CD4-positive, CD25-positive, alpha-beta regulatory T cell (primary cell): ENCODE data around the gene MGAT5. TPM values are rescaled to one million over a fixed set of nuclear protein-coding genes. Genes with fewer than 3 reads are reported as not detected.

ENCODE experiments used
- ATAC-seq, 2 donors: fragments of 150-1000 bp; cut with Tn5 transposase; one replicate each; pipeline ENCODE4 v1.10.0; 2021; ENCODE audit warnings: low read depth in 2 of 2, moderate number of reproducible peaks in 2 of 2, moderate library complexity in 1 of 2
- DNase-seq, 3 donors: peaks; one replicate each; pipeline versions ENCODE4 v3.0.0 to v3.0.0-alpha.2; 2012 to 2022; ENCODE audit warnings: mixed read lengths in 1 of 3
- H3K27ac ChIP-seq: one replicate; pipeline ENCODE4 v1.7.0; 2013; ENCODE audit warnings: mild to moderate bottlenecking, low read length; ENCODE audit not compliant: insufficient read depth, poor library complexity, severe bottlenecking
- H3K27me3 ChIP-seq: one replicate; pipeline ENCODE4 v1.7.0; 2013; ENCODE audit warnings: low read length; ENCODE audit not compliant: control insufficient read depth, insufficient read depth
- H3K36me3 ChIP-seq: one replicate; pipeline ENCODE4 v1.7.0; 2013; ENCODE audit warnings: mild to moderate bottlenecking, low read length, moderate library complexity; ENCODE audit not compliant: control insufficient read depth, insufficient read depth
- H3K4me1 ChIP-seq: 2 replicates; pipeline ENCODE4 v1.7.0; 2013; ENCODE audit warnings: mild to moderate bottlenecking, low read length; ENCODE audit not compliant: insufficient read depth, control insufficient read depth, poor library complexity, severe bottlenecking
- H3K4me3 ChIP-seq: one replicate; pipeline ENCODE4 v1.7.0; 2013; ENCODE audit warnings: low read depth, mild to moderate bottlenecking, low read length, moderate library complexity
- H3K9me3 ChIP-seq, 2 experiments: 1 replicate in 1 of 2; 2 replicates in 1 of 2; pipeline ENCODE4 v1.7.0; 2013; ENCODE audit warnings: low read length in 2 of 2, mild to moderate bottlenecking in 1 of 2, moderate library complexity in 1 of 2; ENCODE audit not compliant: control insufficient read depth in 2 of 2
- H3K27ac Mint-ChIP-seq, 3 donors: one replicate each; pipeline ENCODE4 v1.8.0; 2020 to 2022; ENCODE audit warnings: mild to moderate bottlenecking in 3 of 3, mixed read lengths in 3 of 3, moderate library complexity in 2 of 3
- H3K27me3 Mint-ChIP-seq: one replicate; pipeline ENCODE4 v1.8.0; 2022; ENCODE audit warnings: mild to moderate bottlenecking, mixed read lengths
- H3K36me3 Mint-ChIP-seq: one replicate; pipeline ENCODE4 v1.8.0; 2020; ENCODE audit warnings: mixed read lengths
- H3K4me1 Mint-ChIP-seq, 4 donors: one replicate each; pipeline ENCODE4 v1.8.0; 2020 to 2022; ENCODE audit warnings: mixed read lengths in 4 of 4, mild to moderate bottlenecking in 1 of 4
- H3K4me3 Mint-ChIP-seq, 4 donors: one replicate each; pipeline ENCODE4 v1.8.0; 2020 to 2022; ENCODE audit warnings: mild to moderate bottlenecking in 4 of 4, mixed read lengths in 4 of 4, moderate library complexity in 3 of 4
- H3K9me3 Mint-ChIP-seq, 7 donors: one replicate each; pipeline ENCODE4 v1.8.0; 2020 to 2022; ENCODE audit warnings: mixed read lengths in 7 of 7, mild to moderate bottlenecking in 3 of 7, moderate library complexity in 2 of 7
- polyA plus RNA-seq, 4 donors: library from polyadenylated mRNA; unstranded; fragments of 300-500 nt; fragmentation: Illumina TruSeq; gene quantifications; one replicate each; pipeline ENCODE4 v1.2.3, GENCODE V29; 2021
- total RNA-seq: library from RNA; stranded (reverse); gene quantifications from one replicate; pipeline ENCODE4 v1.2.3, GENCODE V29; 2022

Gene MGAT5
- total and polyA plus RNA-seq, 5 donors from 2014 or later, result 3.6 to 68.8 (median 6.9) TPM

DNA sequence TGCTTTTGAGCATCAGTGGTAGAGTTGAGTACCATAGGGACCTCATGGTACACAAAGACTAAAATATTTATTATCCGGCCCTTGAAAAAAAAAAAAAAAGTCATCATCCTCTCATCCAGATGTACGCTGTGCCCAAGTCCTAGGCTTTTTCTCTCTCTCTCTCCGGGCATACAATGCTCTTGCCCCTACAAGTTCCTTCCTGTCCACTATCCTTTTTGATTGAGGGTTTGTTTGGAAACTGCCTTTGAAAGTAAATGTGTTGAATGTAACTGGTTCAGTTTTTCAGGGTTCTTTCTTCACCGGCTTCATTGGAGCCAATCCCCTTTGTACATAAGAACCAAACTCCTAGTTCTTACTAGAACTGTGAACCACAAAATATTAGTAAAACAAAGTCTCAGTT lies 130.3 kb downstream of the MGAT5 start:
- no peak for ATAC-seq
- peaks cover 34% of the 10 kb centered on the region for H3K36me3 Mint-ChIP-seq

DNA sequence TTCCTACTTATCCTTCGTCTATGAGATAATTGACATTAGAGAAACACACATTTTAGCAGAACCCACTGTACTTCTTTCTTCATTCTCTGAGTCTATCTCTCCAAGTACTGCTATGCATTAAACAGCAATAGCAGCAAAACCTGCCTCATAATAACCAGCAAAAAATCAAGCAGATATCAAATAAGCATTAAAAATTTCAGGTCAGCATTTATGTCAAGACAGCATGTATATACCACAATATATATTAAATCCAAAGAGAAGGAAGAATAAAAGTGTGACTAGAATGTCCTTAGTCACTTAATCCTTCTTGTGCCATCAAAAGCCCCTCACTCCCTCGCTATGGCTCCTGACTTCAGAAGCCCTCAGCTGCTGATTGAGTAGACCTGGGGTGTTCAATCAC lies 131.3 kb downstream of the MGAT5 start:
- Histone ChIP-seq H3K27ac (no peak overlapping the region), H3K27me3 (no peaks in the 10 kb centered on the region), H3K4me1 (no peaks in the 10 kb centered on the region), H3K4me3 (no peak overlapping the region), H3K36me3 (peaks cover 4% of the 10 kb centered on the region), H3K9me3 (no peaks in the 10 kb centered on the region)
- peaks cover 0 to 12% (median 1%) of the 10 kb centered on the region in 4 donors for H3K4me1 Mint-ChIP-seq
- no peak for ATAC-seq
- peaks cover 34% of the 10 kb centered on the region for H3K36me3 Mint-ChIP-seq
- no peak overlapping the region for H3K27ac Mint-ChIP-seq
- no peaks in the 10 kb centered on the region for H3K27me3 Mint-ChIP-seq
- no peak for DNase-seq
- no peak overlapping the region for H3K4me3 Mint-ChIP-seq
- no peaks in the 10 kb centered on the region for H3K9me3 Mint-ChIP-seq

More for the DNA sequence above, 130.3 kb downstream of the MGAT5 start:
- Histone ChIP-seq H3K4me1 (no peaks in the 10 kb centered on the region), H3K36me3 (peaks cover 7% of the 10 kb centered on the region), H3K4me3 (no peak overlapping the region), H3K9me3 (no peaks in the 10 kb centered on the region), H3K27me3 (no peaks in the 10 kb centered on the region), H3K27ac (no peak overlapping the region)
- Mint-ChIP-seq H3K4me1 (peaks cover 0 to 12% (median 1%) of the 10 kb centered on the region in 4 donors), H3K27me3 (no peaks in the 10 kb centered on the region), H3K4me3 (no peak overlapping the region), H3K9me3 (no peaks in the 10 kb centered on the region), H3K27ac (no peak overlapping the region)
- DNase-seq, result no peak

DNA sequence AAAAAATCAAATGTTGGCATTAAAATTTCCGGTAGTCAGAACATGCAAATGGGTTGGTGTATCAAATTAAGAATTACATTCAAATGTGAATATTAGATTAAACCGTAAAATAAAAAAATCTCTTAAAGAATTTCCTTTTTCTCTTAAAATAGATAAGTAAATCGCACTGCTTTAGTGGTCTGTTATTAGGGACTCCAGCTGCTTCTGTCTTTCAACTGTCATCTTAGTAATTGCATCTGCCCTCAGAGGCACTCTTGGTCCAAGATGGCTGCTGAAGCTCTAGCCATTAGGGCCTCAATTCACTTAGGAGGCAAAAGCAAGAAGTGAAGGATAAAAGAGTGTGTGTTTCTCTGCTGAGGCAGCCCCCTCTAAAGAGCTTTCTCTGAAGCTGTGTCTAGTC lies 132.4 kb downstream of the MGAT5 start:
- Histone ChIP-seq H3K27me3 (no peaks in the 10 kb centered on the region), H3K4me3 (no peak overlapping the region), H3K36me3 (peaks cover 2% of the 10 kb centered on the region), H3K9me3 (no peaks in the 10 kb centered on the region), H3K4me1 (no peaks in the 10 kb centered on the region), H3K27ac (no peak overlapping the region)
- Mint-ChIP-seq H3K9me3 (peaks cover 0 to 2% (median 0%) of the 10 kb centered on the region in 7 donors), H3K4me1 (peaks cover 4 to 12% (median 7%) of the 10 kb centered on the region in 4 donors), H3K36me3 (peaks cover 32% of the 10 kb centered on the region), H3K27me3 (no peaks in the 10 kb centered on the region), H3K27ac (peak overlapping the region in 1 of 3 donors; percentile 49), H3K4me3 (no peak overlapping the region)
- ATAC-seq, result no peak
- DNase-seq, result no peak

DNA sequence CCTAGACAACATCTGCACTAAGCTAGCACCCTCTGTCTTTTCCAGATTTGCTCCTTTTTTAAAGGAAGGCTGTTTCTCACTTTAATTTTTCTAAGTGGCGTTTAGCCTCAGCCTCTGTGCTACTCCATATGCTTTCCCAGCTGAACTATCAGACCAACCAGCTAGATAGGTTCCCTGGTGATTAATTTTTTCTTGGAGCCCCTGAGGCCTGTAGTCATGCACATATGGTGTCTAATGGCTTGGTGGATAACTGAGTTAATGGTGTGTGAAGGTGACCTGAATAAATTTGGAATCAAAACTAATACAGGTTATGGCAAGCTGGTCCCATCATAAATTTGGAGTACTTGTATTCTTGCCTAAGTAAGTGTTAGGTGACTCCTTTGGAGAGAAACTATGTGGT lies 135.5 kb downstream of the MGAT5 start:
- DNase-seq, result no peak
- no peaks in the 10 kb centered on the region for H3K27me3 Mint-ChIP-seq
- H3K27me3 ChIP-seq, result no peaks in the 10 kb centered on the region
- H3K9me3 ChIP-seq, result no peaks in the 10 kb centered on the region
- peaks cover 0 to 2% (median 0%) of the 10 kb centered on the region in 7 donors for H3K9me3 Mint-ChIP-seq
- no peaks in the 10 kb centered on the region for H3K4me1 ChIP-seq
- H3K4me3 Mint-ChIP-seq, result no peak overlapping the region
- no peak overlapping the region for H3K27ac Mint-ChIP-seq
- no peaks in the 10 kb centered on the region for H3K36me3 ChIP-seq
- H3K4me1 Mint-ChIP-seq, result peaks cover 4 to 12% (median 11%) of the 10 kb centered on the region in 4 donors
- H3K4me3 ChIP-seq, result no peak overlapping the region
- H3K36me3 Mint-ChIP-seq, result peaks cover 35% of the 10 kb centered on the region
- H3K27ac ChIP-seq, result no peak overlapping the region
- ATAC-seq, result no peak

DNA sequence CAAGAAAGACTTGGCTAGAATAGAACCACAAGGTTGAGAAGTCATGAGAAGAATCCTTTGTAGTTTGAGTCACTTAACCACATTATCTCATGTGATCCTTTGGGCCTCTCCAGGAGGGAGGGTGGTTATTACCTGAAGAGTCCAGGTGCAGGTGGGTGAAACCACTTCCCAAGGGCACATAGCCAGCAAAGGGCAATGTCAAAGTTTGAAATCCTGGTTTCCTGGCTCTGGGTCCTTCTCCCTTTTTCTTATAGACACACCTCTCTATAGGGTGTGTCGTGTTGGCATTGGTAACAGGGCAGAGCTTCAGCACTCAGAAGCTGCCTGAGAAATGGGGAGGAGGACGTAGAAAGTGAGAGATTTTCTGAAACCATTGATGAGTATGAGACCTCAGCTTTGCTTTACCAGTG lies 137.9 kb downstream of the MGAT5 start:
- no peaks in the 10 kb centered on the region for H3K4me1 ChIP-seq
- no peaks in the 10 kb centered on the region for H3K9me3 ChIP-seq
- H3K27ac ChIP-seq, result no peak overlapping the region
- Mint-ChIP-seq H3K27me3 (no peaks in the 10 kb centered on the region), H3K27ac (peak overlapping the region in 1 of 3 donors; percentile 49), H3K36me3 (peaks cover 31% of the 10 kb centered on the region), H3K9me3 (peaks cover 0 to 2% (median 0%) of the 10 kb centered on the region in 7 donors), H3K4me1 (peaks cover 4 to 10% (median 7%) of the 10 kb centered on the region in 4 donors), H3K4me3 (no peak overlapping the region)
- H3K4me3 ChIP-seq, result no peak overlapping the region
- peaks cover 4% of the 10 kb centered on the region for H3K36me3 ChIP-seq
- no peaks in the 10 kb centered on the region for H3K27me3 ChIP-seq
- DNase-seq (no peak), ATAC-seq (peak in 1 of 2 donors; percentile 34)

DNA sequence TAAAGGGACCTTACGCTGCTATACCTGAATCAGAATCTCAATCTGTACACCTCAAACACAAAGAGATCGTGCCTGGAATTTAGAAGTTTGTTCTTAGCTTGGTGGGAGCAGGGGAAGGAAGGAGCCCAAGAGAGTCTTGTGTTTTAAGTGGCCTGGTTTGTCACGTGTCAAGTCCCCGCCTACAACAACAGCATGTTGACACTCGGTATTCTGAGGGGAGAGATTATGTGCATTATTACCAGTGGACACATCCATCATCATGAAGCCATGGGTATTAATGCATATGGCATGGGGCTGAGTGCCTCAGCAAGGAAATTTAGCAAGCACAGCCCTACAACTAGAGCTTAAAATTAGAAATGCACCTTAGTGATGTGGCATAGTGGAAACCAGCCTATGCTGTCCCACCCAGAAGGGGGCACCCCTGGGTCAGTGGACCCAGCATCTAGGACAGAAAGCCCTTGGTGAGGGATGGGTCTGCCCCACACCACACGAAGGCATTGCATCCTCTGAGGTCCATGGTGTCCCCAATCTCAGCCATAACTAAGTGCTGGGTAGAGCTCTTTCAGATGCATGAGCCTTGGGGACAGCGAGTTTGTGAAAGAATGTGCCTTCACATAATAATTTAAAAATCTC lies 138.7 kb downstream of the MGAT5 start:
- peak overlapping the region in 1 of 3 donors; percentile 30 for H3K27ac Mint-ChIP-seq
- H3K9me3 ChIP-seq, result no peaks in the 10 kb centered on the region
- DNase-seq (no peak), ATAC-seq (no peak)
- H3K4me3 Mint-ChIP-seq, result no peak overlapping the region
- no peaks in the 10 kb centered on the region for H3K27me3 ChIP-seq
- H3K4me1 ChIP-seq, result no peaks in the 10 kb centered on the region
- H3K4me1 Mint-ChIP-seq, result peaks cover 4 to 10% (median 7%) of the 10 kb centered on the region in 4 donors
- H3K4me3 ChIP-seq, result no peak overlapping the region
- H3K9me3 Mint-ChIP-seq, result peaks cover 0 to 2% (median 0%) of the 10 kb centered on the region in 7 donors
- H3K36me3 Mint-ChIP-seq, result peaks cover 32% of the 10 kb centered on the region
- H3K27me3 Mint-ChIP-seq, result no peaks in the 10 kb centered on the region
- no peak overlapping the region for H3K27ac ChIP-seq
- H3K36me3 ChIP-seq, result peaks cover 4% of the 10 kb centered on the region

DNA sequence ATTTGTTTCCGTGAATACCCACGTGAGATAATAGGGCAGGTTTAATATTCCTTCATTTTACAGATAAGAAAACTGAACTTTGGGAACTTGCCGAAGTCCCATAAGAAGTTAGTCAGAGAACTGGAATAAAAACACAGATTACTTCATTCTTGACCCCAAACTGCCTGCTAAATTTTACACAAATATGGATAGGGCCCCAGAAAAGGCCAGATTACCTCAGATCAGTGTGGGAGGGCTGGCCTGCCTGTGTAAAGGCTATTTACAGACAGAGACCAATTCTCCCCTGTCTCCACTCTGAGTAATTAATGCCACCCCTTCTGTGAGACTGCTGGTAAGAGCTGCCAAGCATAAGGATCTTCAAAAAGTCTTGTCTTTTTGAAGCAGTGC lies 139.2 kb downstream of the MGAT5 start:
- Histone ChIP-seq H3K4me1 (no peaks in the 10 kb centered on the region), H3K4me3 (no peak overlapping the region), H3K36me3 (peaks cover 4% of the 10 kb centered on the region), H3K9me3 (no peaks in the 10 kb centered on the region), H3K27ac (no peak overlapping the region), H3K27me3 (no peaks in the 10 kb centered on the region)
- peaks cover 0 to 2% (median 0%) of the 10 kb centered on the region in 7 donors for H3K9me3 Mint-ChIP-seq
- peaks cover 4 to 10% (median 7%) of the 10 kb centered on the region in 4 donors for H3K4me1 Mint-ChIP-seq
- no peak for DNase-seq
- H3K27ac Mint-ChIP-seq, result no peak overlapping the region
- no peak overlapping the region for H3K4me3 Mint-ChIP-seq
- ATAC-seq, result no peak
- H3K36me3 Mint-ChIP-seq, result peaks cover 28% of the 10 kb centered on the region
- no peaks in the 10 kb centered on the region for H3K27me3 Mint-ChIP-seq

DNA sequence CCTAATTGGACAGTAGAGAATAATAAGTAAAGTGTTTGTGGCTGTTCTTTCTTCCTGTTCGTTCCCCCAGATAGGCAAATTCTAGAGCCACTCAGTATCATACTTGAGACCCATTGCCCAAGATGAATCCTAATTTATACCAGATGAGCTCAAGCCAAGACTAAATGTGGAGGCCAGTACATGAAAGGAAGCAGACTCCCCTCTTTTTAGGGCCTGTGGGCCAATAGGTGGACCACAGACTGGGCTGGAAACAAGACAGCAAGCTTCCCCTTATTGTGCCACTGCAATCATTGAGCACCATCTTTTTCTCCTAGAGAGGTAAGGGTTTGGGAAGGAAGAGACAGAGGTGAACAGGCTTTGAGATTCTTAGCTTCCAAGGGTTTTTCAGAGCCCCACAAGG lies 141.9 kb downstream of the MGAT5 start:
- Mint-ChIP-seq H3K9me3 (peaks cover 0 to under 1% (median 0%) of the 10 kb centered on the region in 7 donors), H3K27me3 (no peaks in the 10 kb centered on the region), H3K4me1 (peaks cover 2 to 9% (median 6%) of the 10 kb centered on the region in 4 donors), H3K36me3 (peaks cover 28% of the 10 kb centered on the region), H3K4me3 (no peak overlapping the region), H3K27ac (no peak overlapping the region)
- peaks cover 7% of the 10 kb centered on the region for H3K36me3 ChIP-seq
- H3K4me1 ChIP-seq, result no peaks in the 10 kb centered on the region
- no peak for ATAC-seq
- no peaks in the 10 kb centered on the region for H3K9me3 ChIP-seq
- H3K27me3 ChIP-seq, result no peaks in the 10 kb centered on the region
- DNase-seq, result no peak
- no peak overlapping the region for H3K4me3 ChIP-seq
- H3K27ac ChIP-seq, result no peak overlapping the region
